Mesendoderm (in vitro differentiated cells): Measurements from ENCODE around the gene HTR2A.

Experiments
- DNase-seq: peaks from one replicate; pipeline ENCODE4 v3.0.0; 2013
- H2AK5ac ChIP-seq: 2 replicates; pipeline ENCODE4 v1.6.1; 2013; ENCODE audit warnings: low read length, inconsistent platforms
- H2BK120ac ChIP-seq: 2 replicates; pipeline ENCODE4 v1.6.1; 2013; ENCODE audit warnings: low read depth, mild to moderate bottlenecking, low read length, moderate library complexity, mixed read lengths
- H2BK15ac ChIP-seq: replicated peaks from 2 replicates; pipeline ENCODE4 v1.6.1; 2013; ENCODE audit warnings: low read depth, mild to moderate bottlenecking, moderate library complexity
- H2BK5ac ChIP-seq: 2 replicates; pipeline ENCODE4 v1.6.1; 2013; ENCODE audit warnings: low read length, inconsistent platforms
- H3K18ac ChIP-seq: 2 replicates; pipeline ENCODE4 v1.6.1; 2013; ENCODE audit warnings: mild to moderate bottlenecking, low read length, mixed read lengths
- H3K23ac ChIP-seq: one replicate; pipeline ENCODE4 v1.6.1; 2013; ENCODE audit warnings: low read length
- H3K27ac ChIP-seq: 2 replicates; pipeline ENCODE4 v1.5.1; 2013; ENCODE audit warnings: low read depth, mild to moderate bottlenecking, inconsistent platforms, low read length, moderate library complexity
- H3K27me3 ChIP-seq: 2 replicates; pipeline ENCODE4 v1.6.1; 2013; ENCODE audit warnings: low read length, control low read depth, mild to moderate bottlenecking, inconsistent platforms; ENCODE audit not compliant: insufficient read depth, poor library complexity
- H3K36me3 ChIP-seq: 2 replicates; pipeline ENCODE4 v1.6.1; 2013; ENCODE audit warnings: low read length, inconsistent platforms; ENCODE audit not compliant: control insufficient read depth, insufficient read depth
- H3K4ac ChIP-seq: one replicate; pipeline ENCODE4 v1.6.1; 2013; ENCODE audit warnings: low read depth, mild to moderate bottlenecking, low read length, moderate library complexity
- H3K4me1 ChIP-seq: 2 replicates; pipeline ENCODE4 v1.6.1; 2013; ENCODE audit warnings: low read depth, low read length, inconsistent platforms; ENCODE audit not compliant: control insufficient read depth
- H3K4me2 ChIP-seq: 2 replicates; pipeline ENCODE4 v1.6.1; 2013; ENCODE audit warnings: low read length
- H3K4me3 ChIP-seq: 2 replicates; pipeline ENCODE4 v1.5.1; 2013; ENCODE audit warnings: mild to moderate bottlenecking, low read length
- H3K56ac ChIP-seq: one replicate; pipeline ENCODE4 v1.6.1; 2013; ENCODE audit warnings: low read length
- H3K79me1 ChIP-seq: 2 replicates; pipeline ENCODE4 v1.6.1; 2013; ENCODE audit warnings: low read length, inconsistent platforms
- H3K79me2 ChIP-seq: 2 replicates; pipeline ENCODE4 v1.6.1; 2013; ENCODE audit warnings: mild to moderate bottlenecking, low read length; ENCODE audit not compliant: control insufficient read depth, insufficient read depth
- H3K9ac ChIP-seq: 2 replicates; pipeline ENCODE4 v1.6.1; 2013; ENCODE audit warnings: low read length, inconsistent platforms
- H4K5ac ChIP-seq: one replicate; pipeline ENCODE4 v1.6.1; 2013; ENCODE audit warnings: low read length
- H4K8ac ChIP-seq: one replicate; pipeline ENCODE4 v1.6.1; 2013; ENCODE audit warnings: low read depth, mild to moderate bottlenecking, control low read depth, low read length, moderate library complexity
- WGBS: extraction: QIAGEN DNeasy Blood & Tissue Kit; methylation state at CpG from one replicate; pipeline ENCODE4 v1.1.7; 2013; ENCODE audit warnings: low lambda C conversion rate, missing lambda C conversion rate; ENCODE audit not compliant: insufficient coverage; ENCODE audit errors: extremely low coverage; 5-methylcytosine and 5-hydroxymethylcytosine counted together

Gene HTR2A

DNA sequence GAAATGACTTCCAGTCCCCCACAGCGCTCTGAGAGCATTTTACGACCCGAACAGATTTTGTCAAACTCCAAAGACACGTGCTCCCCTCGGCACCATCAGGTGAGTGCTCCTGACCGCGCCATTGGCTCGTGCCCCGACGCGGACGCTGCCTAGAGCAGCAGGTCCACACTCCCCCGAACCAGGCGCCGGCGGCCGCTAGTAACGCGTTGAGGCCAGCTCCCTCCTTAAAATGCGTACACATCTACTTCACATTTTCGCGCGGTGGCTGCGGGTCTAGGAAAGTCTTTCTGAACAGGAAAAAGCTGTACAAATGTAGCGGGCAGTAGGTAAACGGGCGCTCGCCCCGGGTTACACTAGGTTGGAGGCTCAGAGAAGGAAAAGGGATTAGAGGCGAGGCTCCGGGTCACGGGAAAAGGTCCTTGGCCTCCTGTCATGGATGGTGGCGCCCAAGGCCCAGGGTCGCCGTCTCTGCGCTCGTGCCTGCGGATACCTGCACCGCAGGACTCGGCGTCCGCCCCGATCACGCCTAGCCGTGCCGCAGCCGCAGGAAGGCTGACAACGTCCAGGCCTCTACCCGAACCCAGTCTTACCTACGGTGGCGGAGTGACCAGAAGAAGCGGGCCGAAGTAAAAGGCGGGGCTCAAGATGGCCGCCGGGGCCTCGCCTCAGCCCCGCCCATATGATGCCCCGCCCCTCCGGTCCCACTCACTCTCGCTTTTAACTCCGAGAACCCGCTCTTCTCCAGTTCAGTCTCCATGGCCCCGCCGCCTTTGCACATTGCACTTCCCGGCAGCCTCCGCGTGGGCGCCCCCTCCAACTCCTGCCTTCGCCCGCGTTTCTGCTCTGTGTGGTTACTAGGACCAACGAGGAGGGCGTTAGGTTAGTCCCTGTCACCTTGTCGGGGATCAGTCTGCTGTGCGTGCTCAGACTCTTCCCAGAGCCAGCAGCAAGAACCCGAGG lies 100.1 kb downstream of the HTR2A start, which contains the start of gene ESD:
ESD (minus strand) TSS at position 647 of the 960 bp plus-strand sequence. CDS start 5,748 bp downstream, outside the sequence.
- Histone ChIP-seq H2AK5ac (no peak within 1 kb of the TSS), H3K56ac (peak within 1 kb of the TSS; percentile 100), H3K79me1 (no peaks in the 10 kb centered on the region), H3K4me3 (peak within 1 kb of the TSS; percentile 91), H3K4me2 (peak within 1 kb of the TSS; percentile 56), H2BK15ac (no peak within 1 kb of the TSS), H3K4me1 (no peaks in the 10 kb centered on the region), H2BK120ac (no peak within 1 kb of the TSS), H3K9ac (peak within 1 kb of the TSS; percentile 99), H2BK5ac (peak within 1 kb of the TSS; percentile 91), H3K4ac (peak within 1 kb of the TSS; percentile 31), H3K79me2 (peaks cover 2% of the 10 kb centered on the region), H3K27me3 (no peaks in the 10 kb centered on the region), H3K23ac (peak within 1 kb of the TSS; percentile 84), H3K18ac (peak within 1 kb of the TSS; percentile 57), H4K8ac (peak within 1 kb of the TSS; percentile 17), H4K5ac (peak within 1 kb of the TSS; percentile 95), H3K36me3 (no peaks in the 10 kb centered on the region), H3K27ac (peak within 1 kb of the TSS; percentile 90)
- DNase-seq, result peak; percentile 97
- WGBS, result no CpG with 5 or more reads among the region's 77 CpGs

DNA sequence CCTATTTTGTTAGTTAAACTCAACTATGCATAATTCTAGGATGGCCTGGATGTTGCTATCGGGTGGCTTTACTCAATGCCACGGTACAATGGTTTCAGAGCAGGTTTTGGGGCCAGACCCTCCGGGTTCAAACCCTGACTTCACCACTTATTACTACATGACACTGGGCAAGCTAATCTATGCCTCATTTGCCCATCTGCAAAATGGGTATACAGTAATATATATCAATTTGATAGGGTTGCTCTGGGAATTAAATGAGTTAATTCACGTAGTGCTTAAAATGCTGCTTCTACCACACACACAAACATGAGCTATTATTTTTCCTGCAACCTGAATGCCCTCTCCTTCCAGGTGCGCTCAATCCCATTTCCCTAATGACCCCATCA lies 100.7 kb downstream of the HTR2A start:
- no peak overlapping the region for H4K5ac ChIP-seq
- H3K4me1 ChIP-seq, result no peaks in the 10 kb centered on the region
- peak overlapping the region; percentile 99 for H3K9ac ChIP-seq
- no peak overlapping the region for H4K8ac ChIP-seq
- no peak overlapping the region for H3K4ac ChIP-seq
- H3K36me3 ChIP-seq, result no peaks in the 10 kb centered on the region
- no peak overlapping the region for H2AK5ac ChIP-seq
- no peak overlapping the region for H3K18ac ChIP-seq
- peak overlapping the region; percentile 100 for H3K56ac ChIP-seq
- no CpG with 5 or more reads among the region's 5 CpGs for WGBS
- H3K27ac ChIP-seq, result no peak overlapping the region
- no peak for DNase-seq
- H3K79me2 ChIP-seq, result peaks cover 2% of the 10 kb centered on the region
- no peaks in the 10 kb centered on the region for H3K27me3 ChIP-seq
- H2BK5ac ChIP-seq, result no peak overlapping the region
- no peak overlapping the region for H2BK120ac ChIP-seq
- no peak overlapping the region for H2BK15ac ChIP-seq
- H3K23ac ChIP-seq, result no peak overlapping the region
- peak overlapping the region; percentile 56 for H3K4me2 ChIP-seq
- peak overlapping the region; percentile 91 for H3K4me3 ChIP-seq
- H3K79me1 ChIP-seq, result no peaks in the 10 kb centered on the region

DNA sequence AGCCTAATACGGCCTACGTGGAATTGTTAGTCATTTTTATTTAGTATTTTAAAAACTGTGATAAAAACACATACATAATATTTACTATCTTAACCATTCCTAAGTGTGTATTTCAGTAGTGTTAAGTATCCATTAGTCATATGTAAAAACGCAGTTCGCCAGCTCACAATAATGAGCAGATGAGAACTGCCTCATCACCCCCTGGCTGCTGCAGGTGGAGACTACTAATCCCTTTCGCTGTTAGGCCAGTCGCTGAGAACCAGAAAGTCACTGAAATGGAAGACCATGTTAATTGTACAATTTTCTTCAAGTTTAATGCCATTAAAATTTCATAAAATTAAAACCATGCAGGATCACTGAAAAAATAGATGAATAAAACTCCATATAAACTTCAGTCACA lies 101.5 kb downstream of the HTR2A start:
- H3K4ac ChIP-seq, result no peak overlapping the region

GRCh38 chr13:46783504-46783903 lies 113.3 kb downstream of the HTR2A start:
- no peaks in the 10 kb centered on the region for H3K79me2 ChIP-seq
- H3K23ac ChIP-seq, result no peak overlapping the region
- H3K18ac ChIP-seq, result no peak overlapping the region
- no peak overlapping the region for H3K4ac ChIP-seq
- no peaks in the 10 kb centered on the region for H3K4me1 ChIP-seq
- H2BK15ac ChIP-seq, result no peak overlapping the region
- H3K79me1 ChIP-seq, result no peaks in the 10 kb centered on the region
- no peaks in the 10 kb centered on the region for H3K27me3 ChIP-seq
- no peak overlapping the region for H4K8ac ChIP-seq
- H2BK5ac ChIP-seq, result no peak overlapping the region
- H3K36me3 ChIP-seq, result no peaks in the 10 kb centered on the region
- no peak overlapping the region for H3K4me2 ChIP-seq
- no peak overlapping the region for H3K4me3 ChIP-seq
- no peak overlapping the region for H3K27ac ChIP-seq
- no peak overlapping the region for H2BK120ac ChIP-seq
- WGBS, result no CpG with 5 or more reads among the region's 3 CpGs
- H2AK5ac ChIP-seq, result no peak overlapping the region
- no peak overlapping the region for H3K56ac ChIP-seq
- DNase-seq, result no peak
- no peak overlapping the region for H3K9ac ChIP-seq
- no peak overlapping the region for H4K5ac ChIP-seq

More for the DNA sequence above, 101.5 kb downstream of the HTR2A start:
- H3K79me1 ChIP-seq, result no peaks in the 10 kb centered on the region
- H3K4me3 ChIP-seq, result no peak overlapping the region
- H3K4me2 ChIP-seq, result no peak overlapping the region
- no peak overlapping the region for H2BK5ac ChIP-seq
- no peak overlapping the region for H3K27ac ChIP-seq
- peak; percentile 36 for DNase-seq
- H4K8ac ChIP-seq, result no peak overlapping the region
- WGBS, result no CpG with 5 or more reads among the region's 6 CpGs
- H4K5ac ChIP-seq, result no peak overlapping the region
- H3K4me1 ChIP-seq, result no peaks in the 10 kb centered on the region
- H2AK5ac ChIP-seq, result no peak overlapping the region
- H3K36me3 ChIP-seq, result no peaks in the 10 kb centered on the region
- no peaks in the 10 kb centered on the region for H3K27me3 ChIP-seq
- no peak overlapping the region for H3K18ac ChIP-seq
- H3K56ac ChIP-seq, result no peak overlapping the region
- peaks cover 2% of the 10 kb centered on the region for H3K79me2 ChIP-seq
- H2BK15ac ChIP-seq, result no peak overlapping the region
- H3K23ac ChIP-seq, result no peak overlapping the region
- no peak overlapping the region for H3K9ac ChIP-seq
- H2BK120ac ChIP-seq, result no peak overlapping the region

DNA sequence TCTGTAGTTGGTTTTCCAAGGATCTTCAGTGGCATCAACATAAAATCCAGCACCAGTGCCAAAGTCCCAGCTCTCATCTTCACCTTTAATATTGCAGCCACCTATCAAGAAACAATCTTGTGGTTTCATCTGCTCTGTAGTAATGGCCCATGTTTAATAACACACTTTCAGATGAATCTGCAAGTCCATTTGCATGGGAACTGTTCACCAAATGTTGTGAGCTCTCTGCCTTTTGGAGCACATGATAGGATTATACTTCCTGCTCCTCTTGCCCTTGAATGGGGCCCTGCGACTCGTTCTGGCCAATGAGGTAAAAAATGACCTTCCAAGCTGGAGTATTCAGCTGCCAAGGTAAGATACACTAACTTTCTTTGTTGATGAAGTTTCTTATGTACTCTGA lies 114.2 kb downstream of the HTR2A start:
- Histone ChIP-seq H3K18ac (no peak overlapping the region), H3K79me1 (no peaks in the 10 kb centered on the region), H3K79me2 (no peaks in the 10 kb centered on the region), H2BK5ac (no peak overlapping the region), H3K4me3 (no peak overlapping the region), H4K5ac (no peak overlapping the region), H2BK15ac (no peak overlapping the region), H3K23ac (no peak overlapping the region), H4K8ac (no peak overlapping the region), H3K9ac (no peak overlapping the region), H3K4me1 (no peaks in the 10 kb centered on the region), H2BK120ac (no peak overlapping the region), H3K27ac (no peak overlapping the region), H3K36me3 (no peaks in the 10 kb centered on the region), H2AK5ac (no peak overlapping the region), H3K27me3 (no peaks in the 10 kb centered on the region), H3K4ac (no peak overlapping the region), H3K56ac (no peak overlapping the region), H3K4me2 (no peak overlapping the region)
- DNase-seq, result no peak
- WGBS, result no CpG with 5 or more reads among the region's 2 CpGs
